Activated CD4-positive, alpha-beta T cell treated with anti-CD3 and anti-CD28 coated beads, Interleukin-2, amount 10 ng/mL, durations not matched to agents 24 days and 14 days (primary cell): ENCODE data around the gene HOXB4. TPM values are rescaled to one million over a fixed set of nuclear protein-coding genes. Genes with fewer than 3 reads are reported as not detected.

ENCODE experiments used
- DNase-seq: peaks from one replicate; pipeline ENCODE4 v3.0.0; 2022
- H3K27ac Mint-ChIP-seq: one replicate; pipeline ENCODE4 v1.8.0; 2022; ENCODE audit warnings: mild to moderate bottlenecking, mixed read lengths
- H3K27me3 Mint-ChIP-seq: one replicate; pipeline ENCODE4 v1.8.0; 2022; ENCODE audit warnings: mixed read lengths
- H3K36me3 Mint-ChIP-seq: one replicate; pipeline ENCODE4 v1.8.0; 2022; ENCODE audit warnings: low read depth, mild to moderate bottlenecking, mixed read lengths
- H3K4me1 Mint-ChIP-seq: one replicate; pipeline ENCODE4 v1.8.0; 2021; ENCODE audit warnings: mixed read lengths
- H3K4me3 Mint-ChIP-seq: one replicate; pipeline ENCODE4 v1.8.0; 2022; ENCODE audit warnings: mild to moderate bottlenecking, moderate library complexity, mixed read lengths
- H3K9me3 Mint-ChIP-seq: one replicate; pipeline ENCODE4 v1.8.0; 2021; ENCODE audit warnings: mixed read lengths
- intact Hi-C: fragments of 100-400 bp; cut with micrococcal nuclease; formaldehyde crosslinking; loops from one replicate; pipeline ENCODE4 v1.15.1; 2023
- total RNA-seq: library from RNA; stranded (reverse); gene quantifications from 2 replicates; pipeline ENCODE4 v1.2.3, GENCODE V29; 2022

The HOXB4 gene
- total RNA-seq, 1 donor from 2014 or later: 3.6 TPM

DNA sequence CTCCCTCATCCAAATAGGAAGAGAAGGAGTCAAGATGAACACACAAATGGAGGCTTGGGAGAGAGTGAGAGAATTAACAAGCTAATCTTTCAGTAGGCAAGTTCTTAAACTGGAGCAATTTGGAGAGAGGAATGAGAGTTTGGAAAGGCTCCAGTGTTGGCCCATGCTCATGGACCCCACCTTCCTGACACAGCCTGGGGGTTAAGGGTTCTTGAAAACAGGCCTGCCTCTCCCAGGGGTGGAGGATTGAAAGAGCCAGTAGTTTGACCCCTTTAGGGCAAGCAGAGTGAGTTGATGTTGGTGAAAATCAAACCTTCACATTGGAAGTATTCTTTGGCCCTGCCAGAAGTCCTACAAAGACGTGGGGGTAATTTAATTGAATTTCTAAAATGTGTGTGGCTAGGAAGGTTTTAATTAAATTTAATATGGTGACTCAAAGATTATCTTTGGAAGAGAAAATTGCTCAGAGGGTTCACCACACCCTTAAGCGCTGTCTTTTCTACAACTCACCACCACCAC, 6.1 kb upstream of the HOXB4 start:
- Mint-ChIP-seq H3K27me3 (peaks cover 80% of the 10 kb centered on the region), H3K36me3 (peaks cover 6% of the 10 kb centered on the region), H3K4me3 (peak overlapping the region; percentile 87), H3K4me1 (peaks cover 71% of the 10 kb centered on the region), H3K9me3 (no peaks in the 10 kb centered on the region), H3K27ac (no peak overlapping the region)
- intact Hi-C loops: no loop called here
- DNase-seq: no peak

DNA sequence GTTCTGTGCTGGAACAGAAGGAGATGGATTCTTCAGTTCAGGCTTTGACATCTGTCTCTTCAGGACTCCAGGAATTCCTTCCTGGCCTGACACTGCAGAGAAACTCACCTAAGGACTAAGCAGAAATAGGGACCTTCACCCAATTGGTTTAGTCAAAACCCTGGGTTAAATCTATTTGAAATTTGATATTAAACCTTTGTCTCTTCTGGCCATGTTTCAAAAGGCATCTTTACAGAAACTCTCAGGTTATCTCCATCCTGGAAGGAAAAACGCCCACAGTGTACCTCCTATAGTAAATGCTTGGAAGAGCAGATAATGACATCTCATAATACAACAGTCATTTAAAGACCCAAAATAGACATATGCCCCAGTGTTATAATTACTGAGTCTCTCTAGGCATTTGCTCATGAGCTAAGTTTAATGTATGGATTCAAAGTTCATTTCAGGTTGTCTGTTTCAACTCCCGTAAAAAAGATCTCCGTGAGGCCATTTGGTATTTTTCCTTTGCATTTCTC, 5.6 kb upstream of the HOXB4 start:
- no peak for DNase-seq
- intact Hi-C loops: no loop called here
- Mint-ChIP-seq H3K4me3 (peak overlapping the region; percentile 11), H3K4me1 (peaks cover 76% of the 10 kb centered on the region), H3K27ac (no peak overlapping the region), H3K9me3 (no peaks in the 10 kb centered on the region), H3K36me3 (peaks cover 6% of the 10 kb centered on the region), H3K27me3 (peaks cover 81% of the 10 kb centered on the region)

DNA sequence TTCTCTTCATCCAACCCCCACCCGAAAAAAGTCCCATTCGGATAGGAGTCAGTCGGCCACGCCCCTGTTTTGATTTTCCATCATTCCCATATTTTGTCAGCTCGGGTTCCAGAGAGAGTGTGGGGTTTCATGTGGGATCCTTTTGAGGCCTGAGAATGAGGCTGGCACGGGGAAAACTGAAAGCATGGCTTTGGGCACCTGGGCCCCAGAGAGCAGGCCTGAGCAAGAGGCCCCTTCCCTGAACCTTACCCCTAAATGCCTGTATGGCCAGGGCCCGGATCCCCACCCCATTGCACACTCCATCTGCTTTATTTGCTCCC, 4.6 kb upstream of the HOXB4 start:
- intact Hi-C loops: no loop called here
- no peak for DNase-seq

GRCh38 chr17:48579760-48580554, 1.8 kb upstream of the HOXB4 start:
- Mint-ChIP-seq H3K36me3 (peaks cover 8% of the 10 kb centered on the region), H3K27ac (peak overlapping the region; percentile 42), H3K4me3 (peak overlapping the region; percentile 92), H3K27me3 (peaks cover 50% of the 10 kb centered on the region), H3K4me1 (peaks cover 62% of the 10 kb centered on the region), H3K9me3 (no peaks in the 10 kb centered on the region)
- intact Hi-C loops: loop anchor here (2.0 kb wide), 1 partner anchor 37 kb away; no protein-coding TSS in a partner anchor
- peak; percentile 59 for DNase-seq

More for the DNA sequence above, 4.6 kb upstream of the HOXB4 start:
- H3K27me3 Mint-ChIP-seq: peaks cover 71% of the 10 kb centered on the region
- H3K9me3 Mint-ChIP-seq: no peaks in the 10 kb centered on the region
- peak overlapping the region; percentile 43 for H3K27ac Mint-ChIP-seq
- peaks cover 6% of the 10 kb centered on the region for H3K36me3 Mint-ChIP-seq
- H3K4me3 Mint-ChIP-seq: peak overlapping the region; percentile 72
- H3K4me1 Mint-ChIP-seq: peaks cover 73% of the 10 kb centered on the region

- H3K4me1 Mint-ChIP-seq: peaks cover 58% of the 10 kb centered on the region
- H3K36me3 Mint-ChIP-seq: peaks cover 8% of the 10 kb centered on the region
- H3K9me3 Mint-ChIP-seq: no peaks in the 10 kb centered on the region
Observed at GRCh38 chr17:48579471-48579759, 1.3 kb upstream of the HOXB4 start.

GRCh38 chr17:48578616-48579470, 693 bp upstream of the HOXB4 start:
- DNase-seq: peak; percentile 63
- peaks cover 8% of the 10 kb centered on the region for H3K36me3 Mint-ChIP-seq
- H3K27me3 Mint-ChIP-seq: peaks cover 44% of the 10 kb centered on the region
- peaks cover 56% of the 10 kb centered on the region for H3K4me1 Mint-ChIP-seq
- no peaks in the 10 kb centered on the region for H3K9me3 Mint-ChIP-seq
- peak overlapping the region; percentile 86 for H3K27ac Mint-ChIP-seq
- peak overlapping the region; percentile 92 for H3K4me3 Mint-ChIP-seq
- intact Hi-C loops: loop anchor here (2.0 kb wide), 1 partner anchor 36 kb away; no protein-coding TSS in a partner anchor

More at GRCh38 chr17:48579471-48579759, 1.3 kb upstream of the HOXB4 start:
- DNase-seq: no peak
- Mint-ChIP-seq H3K4me3 (peak overlapping the region; percentile 92), H3K27me3 (peaks cover 48% of the 10 kb centered on the region), H3K27ac (peak overlapping the region; percentile 65)
- intact Hi-C loops: loop anchor here (2.0 kb wide), 1 partner anchor 37 kb away; no protein-coding TSS in a partner anchor

DNA sequence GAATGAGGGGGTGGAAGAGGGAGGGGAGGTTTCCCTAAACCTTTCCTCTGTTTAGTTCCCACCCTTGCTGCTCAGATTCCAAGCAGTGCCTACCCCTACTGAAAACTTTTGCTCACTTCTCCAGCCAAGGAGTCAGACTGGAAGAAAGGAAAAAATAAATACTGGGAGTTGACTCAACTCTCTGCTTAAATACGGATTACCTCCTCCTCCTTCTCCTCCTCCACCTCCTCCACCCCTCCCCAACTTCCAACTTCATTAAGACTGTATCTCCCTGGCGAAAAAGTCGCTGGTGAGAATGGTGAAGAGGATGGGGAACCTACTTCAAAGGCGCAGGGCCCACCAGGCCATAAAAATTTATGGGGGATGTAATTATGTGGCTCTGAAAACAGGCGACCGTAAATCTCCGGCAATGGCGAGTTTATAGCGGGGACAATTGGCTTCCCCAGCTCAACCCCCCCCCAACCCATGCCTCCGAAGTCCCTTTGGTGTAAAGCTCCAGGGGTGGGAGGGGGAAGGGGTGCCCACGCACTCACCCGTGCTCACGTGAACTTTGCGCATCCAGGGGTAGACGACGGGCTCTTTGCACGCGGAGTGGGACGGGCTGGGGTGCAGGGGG, 712 bp downstream of the HOXB4 start:
- Mint-ChIP-seq H3K27ac (peak overlapping the region; percentile 81), H3K9me3 (no peaks in the 10 kb centered on the region), H3K27me3 (peaks cover 32% of the 10 kb centered on the region), H3K4me1 (peaks cover 54% of the 10 kb centered on the region), H3K4me3 (peak overlapping the region; percentile 86), H3K36me3 (peaks cover 5% of the 10 kb centered on the region)
- peak; percentile 69 for DNase-seq
- intact Hi-C loops: no loop called here

- Mint-ChIP-seq H3K4me3 (peak overlapping the region; percentile 86), H3K36me3 (peaks cover 5% of the 10 kb centered on the region), H3K27me3 (peaks cover 27% of the 10 kb centered on the region), H3K4me1 (peaks cover 51% of the 10 kb centered on the region), H3K27ac (peak overlapping the region; percentile 71), H3K9me3 (no peaks in the 10 kb centered on the region)
- DNase-seq: peak; percentile 68
- intact Hi-C loops: no loop called here
Observed at GRCh38 chr17:48576479-48577309, 1.5 kb downstream of the HOXB4 start.

DNA sequence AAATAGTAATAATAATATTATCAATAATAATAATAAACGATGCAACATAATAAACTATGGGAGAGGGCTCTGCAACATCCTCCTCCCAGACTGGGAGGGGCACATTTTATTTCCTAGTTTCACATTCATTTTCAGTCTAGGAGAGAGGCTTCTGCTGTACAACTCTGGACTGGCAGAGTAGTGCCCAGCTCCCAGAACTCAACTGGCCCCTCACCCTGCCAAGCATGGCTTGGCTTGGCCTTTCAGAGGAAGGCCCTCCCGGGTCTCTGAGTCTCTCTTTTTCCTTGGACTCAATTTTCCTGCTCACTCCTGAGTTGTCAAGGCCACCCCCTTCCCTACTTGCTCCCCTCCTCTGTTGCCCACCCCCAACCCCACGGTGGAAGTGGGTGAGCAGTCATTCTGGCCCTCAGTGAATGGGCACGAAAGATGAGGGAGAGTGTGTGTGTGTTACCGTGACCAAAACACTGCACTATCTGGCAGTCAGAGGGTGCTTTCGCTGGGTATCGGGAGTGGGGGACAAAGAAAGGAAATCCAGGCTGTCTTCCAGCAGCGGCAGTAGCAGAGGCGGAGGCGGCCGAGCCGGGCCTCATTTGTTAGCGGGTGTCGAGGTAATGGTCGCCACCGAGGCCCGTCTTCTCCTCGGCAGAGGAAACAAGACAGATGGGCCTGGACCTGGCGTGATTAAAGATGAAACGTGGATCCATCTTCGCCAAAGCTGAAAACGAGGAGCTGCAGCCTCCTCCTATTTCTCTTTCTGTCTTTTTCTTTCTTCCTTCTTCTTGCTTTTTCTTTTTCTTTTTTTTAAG, 2.3 kb downstream of the HOXB4 start:
- intact Hi-C loops: no loop called here
- peak overlapping the region; percentile 60 for H3K4me3 Mint-ChIP-seq
- H3K27ac Mint-ChIP-seq: peak overlapping the region; percentile 18

GRCh38 chr17:48575066-48575582, 3.0 kb downstream of the HOXB4 start:
- no peak overlapping the region for H3K4me3 Mint-ChIP-seq
- H3K4me1 Mint-ChIP-seq: peaks cover 37% of the 10 kb centered on the region
- peaks cover 12% of the 10 kb centered on the region for H3K27me3 Mint-ChIP-seq
- no peak overlapping the region for H3K27ac Mint-ChIP-seq
- H3K36me3 Mint-ChIP-seq: peaks cover 6% of the 10 kb centered on the region
- H3K9me3 Mint-ChIP-seq: no peaks in the 10 kb centered on the region
- intact Hi-C loops: no loop called here
- DNase-seq: no peak

More for the DNA sequence above, 2.3 kb downstream of the HOXB4 start:
- H3K4me1 Mint-ChIP-seq: peaks cover 43% of the 10 kb centered on the region
- peak; percentile 70 for DNase-seq
- H3K36me3 Mint-ChIP-seq: peaks cover 7% of the 10 kb centered on the region
- H3K27me3 Mint-ChIP-seq: peaks cover 19% of the 10 kb centered on the region
- no peaks in the 10 kb centered on the region for H3K9me3 Mint-ChIP-seq

DNA sequence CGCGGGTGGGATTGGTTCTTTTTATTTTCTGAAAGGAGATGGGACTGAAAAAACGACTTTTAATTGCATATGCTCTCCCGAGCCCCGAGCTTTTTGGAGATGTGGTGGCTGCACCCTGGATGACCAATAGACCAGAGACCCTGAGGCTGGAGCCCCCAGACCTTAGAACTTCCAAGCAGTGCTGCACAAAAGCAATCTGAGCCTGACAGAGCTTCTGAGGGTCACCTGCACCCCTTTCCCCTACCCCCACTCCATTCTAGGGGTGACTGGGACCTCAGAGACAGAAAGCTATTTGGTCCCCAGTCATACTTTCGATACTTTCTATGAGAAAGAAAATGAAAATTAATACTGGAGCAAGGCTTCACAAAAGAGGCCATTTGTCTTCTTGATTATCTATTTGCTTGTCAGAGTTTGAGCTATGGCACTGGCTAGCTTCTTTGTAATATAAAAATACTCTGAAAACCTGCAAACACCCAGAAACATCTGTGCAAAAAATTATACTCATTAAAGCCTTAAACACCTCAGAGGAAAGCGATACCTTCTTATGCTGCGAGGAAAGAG, 3.6 kb downstream of the HOXB4 start:
- intact Hi-C loops: no loop called here
- Mint-ChIP-seq H3K9me3 (no peaks in the 10 kb centered on the region), H3K27ac (no peak overlapping the region), H3K4me1 (peaks cover 34% of the 10 kb centered on the region), H3K27me3 (peaks cover 11% of the 10 kb centered on the region), H3K36me3 (peaks cover 7% of the 10 kb centered on the region), H3K4me3 (no peak overlapping the region)
- DNase-seq: no peak
